GM12878 (cell line): ENCODE results near the gene KLHL10. TPM values are rescaled to one million over a fixed set of nuclear protein-coding genes. Genes with fewer than 3 reads are reported as not detected.

ENCODE experiments used
- CBFB ChIP-seq: IDR thresholded peaks from 2 replicates; pipeline ENCODE4 v1.6.1; 2016; ENCODE audit warnings: antibody characterized with exemption, low read depth
- CBX5 ChIP-seq: sonication (generic); IDR thresholded peaks from 2 replicates; pipeline ENCODE4 v1.6.1; 2016; ENCODE audit warnings: low read depth, moderate library complexity, mild to moderate bottlenecking, inconsistent platforms
- CREB1 ChIP-seq: IDR thresholded peaks from 2 replicates; pipeline ENCODE4 v1.6.1; 2012; ENCODE audit warnings: low read depth, mild to moderate bottlenecking, inconsistent platforms
- FOXM1 ChIP-seq: IDR thresholded peaks from 2 replicates; pipeline ENCODE4 v1.6.1; 2012; ENCODE audit warnings: low read depth, mild to moderate bottlenecking, inconsistent platforms, low read length, moderate library complexity
- MTA3 ChIP-seq: IDR thresholded peaks from 2 replicates; pipeline ENCODE4 v1.6.1; 2012; ENCODE audit warnings: low read length, inconsistent platforms, borderline replicate concordance
- MXI1 ChIP-seq: fragments of 150-350 bp; IDR thresholded peaks from 2 replicates; pipeline ENCODE4 v1.6.1; 2011; ENCODE audit warnings: low read depth, mild to moderate bottlenecking, inconsistent platforms, low read length, improper control_type of control experiment
- SMAD1 ChIP-seq: fragments of 450-650 bp; IDR thresholded peaks from 2 replicates; pipeline ENCODE4 v1.6.1; 2018; ENCODE audit warnings: mild to moderate bottlenecking, low read depth; ENCODE audit not compliant: partially characterized antibody
- polyA plus RNA-seq, 11 experiments: library from polyadenylated mRNA; depleted of rRNA in 4 of 11; unstranded in 6 of 11; stranded (reverse) in 5 of 11; fragments of >200 nt; fragmentation: Nextera tagmentation in 4 of 11; fragmentation: Illumina TruSeq in 1 of 11; extraction: Ambion mirVana in 4 of 11; extraction: Trizol in 1 of 11; gene quantifications; 1 replicate in 1 of 11; 2 replicates in 10 of 11; pipeline versions ENCODE4 v1.2.1 to v1.2.3, GENCODE V29; 2011 to 2016; ENCODE audit warnings: inconsistent platforms in 2 of 11, missing spikeins in 2 of 11, low read depth in 1 of 11
- total RNA-seq, 4 experiments: library from RNA; depleted of rRNA in 3 of 4; stranded (reverse); fragments of >200 nt in 3 of 4; fragmentation: Illumina TruSeq in 1 of 4; extraction: Trizol in 1 of 4; gene quantifications; 2 replicates each; pipeline versions ENCODE4 v1.2.1 to v1.2.3, GENCODE V29; 2013 to 2021
- TF ChIP-seq, protein P1 (sequence below): IDR thresholded peaks from 2 replicates; pipeline ENCODE4 v1.6.1; 2012; ENCODE audit warnings: low read depth, low read length, improper control_type of control experiment
- TF ChIP-seq, protein P2 (sequence below): fragments of 450-650 bp; IDR thresholded peaks from 2 replicates; pipeline ENCODE4 v1.6.1; 2017; ENCODE audit warnings: mild to moderate bottlenecking

Gene KLHL10
- total and polyA plus RNA-seq, 10 of the 15 experiments (the other 5 are each of a cell fraction or from before 2014, with no cell fraction given): 0.13 to 0.62 (median 0.20) TPM; not detected in 4

DNA sequence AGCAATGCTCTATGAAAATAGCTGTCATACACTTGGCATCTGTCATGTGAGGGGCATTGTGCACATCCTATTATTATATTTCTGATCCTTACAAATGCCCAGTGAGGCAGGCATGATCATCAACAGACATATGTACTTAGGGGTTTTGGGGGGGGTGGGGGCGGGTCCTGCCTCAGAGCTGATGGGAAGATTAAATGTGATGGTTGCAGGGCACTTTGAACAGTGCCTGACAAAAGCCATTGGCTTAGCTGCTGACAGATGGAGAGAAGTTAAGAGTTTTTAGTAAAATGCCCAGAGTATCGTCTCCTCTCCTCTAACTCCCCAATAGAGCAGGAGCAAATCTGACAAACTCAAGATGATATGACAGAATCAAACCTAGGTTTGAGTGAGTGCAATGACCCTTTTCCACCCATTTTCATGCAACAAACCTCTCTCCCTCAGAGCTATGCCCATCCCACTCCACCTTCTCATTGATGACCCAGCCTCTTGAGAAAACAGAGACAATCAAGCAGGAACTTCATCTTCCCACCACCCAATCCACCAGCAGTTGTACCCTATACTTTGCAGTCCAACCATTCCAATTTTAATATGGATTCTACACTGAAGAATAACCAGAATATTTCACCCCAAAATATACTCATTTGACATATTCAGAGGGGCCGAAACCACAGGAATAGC lies 22.8 kb downstream of the KLHL10 start (continued):
- TF ChIP-seq MXI1: no peak
- no peak for TF ChIP-seq SMAD1
- no peak for TF ChIP-seq FOXM1
- TF ChIP-seq CREB1: no peak
- TF ChIP-seq CBFB: no peak
- TF ChIP-seq, protein P1, sequence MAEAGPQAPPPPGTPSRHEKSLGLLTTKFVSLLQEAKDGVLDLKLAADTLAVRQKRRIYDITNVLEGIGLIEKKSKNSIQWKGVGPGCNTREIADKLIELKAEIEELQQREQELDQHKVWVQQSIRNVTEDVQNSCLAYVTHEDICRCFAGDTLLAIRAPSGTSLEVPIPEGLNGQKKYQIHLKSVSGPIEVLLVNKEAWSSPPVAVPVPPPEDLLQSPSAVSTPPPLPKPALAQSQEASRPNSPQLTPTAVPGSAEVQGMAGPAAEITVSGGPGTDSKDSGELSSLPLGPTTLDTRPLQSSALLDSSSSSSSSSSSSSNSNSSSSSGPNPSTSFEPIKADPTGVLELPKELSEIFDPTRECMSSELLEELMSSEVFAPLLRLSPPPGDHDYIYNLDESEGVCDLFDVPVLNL: no peak
- no peak for TF ChIP-seq MTA3
- no peak for TF ChIP-seq CBX5
- TF ChIP-seq, protein P2, sequence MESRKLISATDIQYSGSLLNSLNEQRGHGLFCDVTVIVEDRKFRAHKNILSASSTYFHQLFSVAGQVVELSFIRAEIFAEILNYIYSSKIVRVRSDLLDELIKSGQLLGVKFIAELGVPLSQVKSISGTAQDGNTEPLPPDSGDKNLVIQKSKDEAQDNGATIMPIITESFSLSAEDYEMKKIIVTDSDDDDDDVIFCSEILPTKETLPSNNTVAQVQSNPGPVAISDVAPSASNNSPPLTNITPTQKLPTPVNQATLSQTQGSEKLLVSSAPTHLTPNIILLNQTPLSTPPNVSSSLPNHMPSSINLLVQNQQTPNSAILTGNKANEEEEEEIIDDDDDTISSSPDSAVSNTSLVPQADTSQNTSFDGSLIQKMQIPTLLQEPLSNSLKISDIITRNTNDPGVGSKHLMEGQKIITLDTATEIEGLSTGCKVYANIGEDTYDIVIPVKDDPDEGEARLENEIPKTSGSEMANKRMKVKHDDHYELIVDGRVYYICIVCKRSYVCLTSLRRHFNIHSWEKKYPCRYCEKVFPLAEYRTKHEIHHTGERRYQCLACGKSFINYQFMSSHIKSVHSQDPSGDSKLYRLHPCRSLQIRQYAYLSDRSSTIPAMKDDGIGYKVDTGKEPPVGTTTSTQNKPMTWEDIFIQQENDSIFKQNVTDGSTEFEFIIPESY: no peak
